HG03439 (cell line): Measurements from ENCODE around the gene CDH26.
"Not testable (repeated sequence)": the region's sequence is repeated elsewhere in the genome, so short reads cannot be mapped to it uniquely, and the experiment has no call there.

Source experiments
- ATAC-seq: cut with Tn5 transposase; IDR thresholded peaks from one replicate; pipeline ENCODE4 v1.9.1; 2021; ENCODE audit warnings: mild to moderate bottlenecking, moderate library complexity; ENCODE audit not compliant: unreplicated experiment

The CDH26 gene

DNA sequence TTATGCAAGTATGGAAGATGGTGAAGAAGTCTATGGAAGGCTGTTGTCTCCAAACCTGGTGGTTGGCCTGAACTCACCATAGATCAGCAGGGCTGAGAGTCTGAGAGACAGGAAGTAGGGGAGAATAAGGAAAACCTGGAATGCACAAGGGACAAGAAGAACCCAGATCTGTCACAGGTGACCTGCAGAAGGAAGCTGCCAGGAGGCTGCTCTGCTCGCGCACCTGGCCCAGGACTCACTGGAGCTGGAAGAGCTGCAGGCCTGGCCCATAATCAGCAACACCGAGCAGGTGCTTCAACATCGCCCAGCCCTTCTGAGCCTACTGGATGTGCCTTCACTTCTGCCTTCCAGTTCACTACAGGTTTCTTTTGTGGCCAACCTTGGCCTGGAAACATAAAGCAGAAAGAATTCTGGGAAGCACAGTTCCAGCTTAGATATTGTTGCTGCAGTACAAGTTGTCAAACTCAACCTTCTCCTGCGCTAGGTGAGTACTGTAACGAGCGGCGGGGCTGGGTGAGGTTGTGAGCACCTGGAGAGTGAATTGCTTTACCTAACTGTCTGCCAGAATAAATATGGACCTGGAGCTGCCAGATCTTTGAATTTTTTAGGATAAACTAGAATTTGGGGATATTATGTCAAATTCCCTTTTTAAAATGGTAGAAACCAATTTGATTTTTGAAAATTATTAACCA is 82.4 kb downstream of the CDH26 start:
- no peak for ATAC-seq

DNA sequence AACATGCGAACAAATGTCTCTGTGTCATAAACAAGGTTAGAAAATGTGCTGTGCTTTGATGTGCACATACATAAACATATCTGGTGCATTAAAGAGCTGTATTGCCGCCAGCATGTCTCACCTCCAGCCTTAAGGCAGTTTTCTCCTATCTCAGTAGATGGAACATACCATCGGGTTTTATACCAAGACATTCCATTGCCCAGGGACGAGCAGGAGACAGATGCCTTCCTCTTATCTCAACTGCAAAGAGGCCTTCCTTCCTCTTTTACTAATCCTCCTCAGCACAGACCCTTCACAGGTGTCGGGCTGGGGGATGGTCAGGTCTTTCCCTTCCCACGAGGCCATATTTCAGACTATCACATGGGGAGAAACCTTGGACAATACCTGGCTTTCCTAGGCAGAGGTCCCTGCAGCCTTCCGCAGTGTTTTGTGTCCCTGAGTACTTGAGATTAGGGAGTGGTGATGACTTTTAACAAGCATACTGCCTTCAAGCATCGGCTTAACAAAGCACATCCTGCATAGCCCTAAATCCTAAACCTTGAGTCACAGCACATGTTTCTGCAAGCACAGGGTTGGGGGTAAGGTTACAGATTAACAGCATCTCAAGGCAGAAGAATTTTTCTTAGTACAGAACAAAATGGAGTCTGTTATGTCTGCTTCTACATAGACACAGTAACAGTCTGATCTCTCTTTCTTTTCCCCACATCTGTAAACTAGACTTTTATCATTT is 83.4 kb downstream of the CDH26 start:
- ATAC-seq, result not testable (repeated sequence)

- ATAC-seq, result no peak
Observed at GRCh38 chr20:60043435-60043834, 85.2 kb downstream of the CDH26 start.

GRCh38 chr20:60046011-60046413 is 87.8 kb downstream of the CDH26 start:
- ATAC-seq, result no peak

GRCh38 chr20:60046436-60046835 is 88.2 kb downstream of the CDH26 start:
- ATAC-seq, result no peak

DNA sequence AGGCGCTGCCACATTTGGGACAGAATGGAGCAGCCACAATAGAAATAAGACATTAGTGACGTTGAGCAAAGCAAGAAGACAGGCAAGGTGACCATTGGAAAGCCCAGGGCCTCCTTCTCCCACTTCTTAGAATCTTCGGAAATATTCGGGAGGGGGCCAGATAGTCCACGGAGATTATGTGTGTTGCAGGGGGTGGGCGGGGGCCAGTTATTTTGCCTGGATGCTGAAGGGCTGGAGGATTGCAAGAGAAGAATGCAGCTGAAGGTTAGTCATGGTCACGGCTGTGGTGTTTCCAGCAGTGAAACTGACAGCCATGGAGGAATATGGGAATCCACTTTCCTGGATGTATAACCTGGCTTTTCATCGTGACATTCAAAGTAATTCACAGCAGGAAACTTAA is 88.6 kb downstream of the CDH26 start:
- no peak for ATAC-seq

DNA sequence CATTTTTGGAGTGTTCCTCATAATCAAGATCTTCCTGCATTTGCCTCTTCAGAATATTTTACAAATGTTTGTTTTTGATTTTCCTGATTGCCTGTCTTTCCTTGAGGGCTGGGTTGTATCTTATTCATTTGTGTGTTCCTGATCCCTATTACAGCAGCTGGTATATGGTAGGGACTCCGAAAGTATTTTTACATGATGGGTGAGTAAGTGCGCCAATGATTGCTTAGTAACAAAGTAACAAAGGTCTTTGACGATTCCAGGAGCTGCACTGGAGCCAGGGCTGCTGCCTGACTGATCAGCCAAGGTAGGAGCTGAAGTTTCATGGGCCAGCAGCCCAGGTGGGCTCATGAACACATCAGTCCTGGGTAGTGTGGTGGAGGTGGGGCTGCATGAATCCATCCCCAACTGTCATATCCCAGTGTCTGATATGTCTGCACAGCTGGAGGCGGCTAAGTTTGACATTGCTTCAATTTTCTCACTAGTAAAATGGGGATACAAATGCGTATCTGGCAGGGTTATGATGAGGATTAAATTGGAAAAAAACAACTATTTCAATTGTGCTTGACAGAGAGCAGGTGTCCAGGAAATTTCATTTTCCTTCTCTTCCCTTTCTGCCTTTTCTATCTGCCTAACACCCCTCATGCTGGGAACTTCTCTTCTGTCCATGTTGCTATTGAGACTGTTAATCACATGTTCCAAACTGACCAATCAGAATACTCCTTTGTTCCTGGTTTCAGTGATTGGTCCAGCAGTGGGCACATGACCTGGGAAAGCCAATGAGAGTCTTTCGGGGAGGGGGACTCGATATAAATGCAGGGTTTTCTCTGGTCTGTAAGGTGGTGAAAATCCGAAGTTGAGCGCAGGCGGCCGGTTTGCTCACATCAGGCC is 90.7 kb downstream of the CDH26 start:
- ATAC-seq, result no peak

DNA sequence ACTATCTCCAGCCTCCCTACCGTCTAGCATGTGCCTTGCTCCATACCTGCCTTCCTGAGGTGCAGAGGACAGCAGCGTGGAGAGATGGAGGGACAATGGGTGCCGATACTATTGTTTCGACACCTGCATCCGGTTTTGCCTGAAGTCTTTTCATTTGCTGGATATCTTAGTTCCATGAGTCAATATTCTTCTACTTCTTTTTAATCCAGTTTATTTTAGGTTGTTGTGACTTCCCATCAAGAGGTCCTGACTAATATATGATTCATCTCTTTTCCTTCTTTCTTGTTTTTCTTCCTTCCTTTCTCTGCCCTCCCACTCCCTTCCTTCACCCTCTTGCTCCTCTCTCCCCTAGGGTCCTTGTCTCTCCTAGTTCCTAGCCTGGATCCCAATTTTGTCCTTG is 91.4 kb downstream of the CDH26 start:
- ATAC-seq, result no peak

- no peak for ATAC-seq
Observed at GRCh38 chr20:60050193-60050947, 92.1 kb downstream of the CDH26 start.

DNA sequence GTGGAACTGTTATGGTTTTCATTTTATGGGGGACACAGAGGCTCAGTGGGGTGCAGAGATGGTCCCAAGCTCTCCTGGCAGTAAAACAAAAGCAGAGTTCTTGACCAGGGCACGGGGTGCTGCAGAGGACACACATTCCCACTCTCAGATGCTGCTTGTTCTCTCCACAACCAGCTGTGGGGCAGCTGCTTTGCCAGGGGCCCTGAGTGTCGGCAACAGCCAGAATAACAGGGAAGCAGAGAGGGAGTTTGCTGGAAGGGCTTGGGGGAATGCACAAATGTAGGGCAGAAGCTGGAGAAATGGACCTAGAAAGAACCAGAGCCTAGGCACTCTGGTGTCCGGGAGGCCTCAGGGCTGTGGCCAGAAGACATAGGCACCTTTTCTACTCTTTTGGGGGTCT is 93.7 kb downstream of the CDH26 start:
- ATAC-seq, result no peak

DNA sequence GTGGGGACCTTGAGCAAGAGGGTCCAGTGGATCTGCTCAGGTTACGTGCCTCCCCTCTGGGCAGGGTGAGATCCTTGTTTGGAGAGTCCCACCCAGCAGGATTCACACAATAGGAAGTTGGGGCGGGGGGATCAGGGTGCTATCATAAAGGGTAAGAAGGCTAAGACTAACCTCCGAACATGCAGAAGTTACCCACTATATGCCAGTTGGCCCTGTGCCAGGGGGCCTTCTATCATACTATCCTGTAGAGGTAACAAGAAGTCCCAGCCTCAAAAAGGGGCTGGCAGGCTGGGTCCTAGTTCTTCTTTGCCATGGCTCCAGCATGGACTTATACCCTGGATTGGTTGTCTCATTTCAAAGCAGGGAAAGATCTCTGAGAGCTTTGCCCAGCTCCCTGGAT is 94.1 kb downstream of the CDH26 start:
- no peak for ATAC-seq

GRCh38 chr20:60053125-60053817 is 95.0 kb downstream of the CDH26 start:
- no peak for ATAC-seq

DNA sequence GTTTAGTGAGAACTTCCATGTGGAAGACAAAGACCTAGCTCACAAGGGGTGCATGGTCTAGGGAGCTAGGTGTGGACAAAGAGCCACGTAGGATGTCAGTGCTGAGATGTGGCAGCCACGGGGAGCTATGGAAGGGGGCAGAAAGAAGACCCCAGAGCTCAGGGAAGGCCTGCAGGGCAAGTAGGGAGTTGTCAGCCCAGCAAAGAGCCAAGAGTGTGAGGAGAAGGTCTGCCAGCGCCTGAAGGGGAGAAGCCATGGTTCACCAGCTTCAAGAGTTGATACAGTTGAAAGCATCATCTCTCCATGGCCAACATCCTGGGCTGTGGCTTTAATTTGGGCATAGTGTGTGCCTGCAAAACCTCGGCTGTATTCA is 95.6 kb downstream of the CDH26 start:
- ATAC-seq, result no peak

DNA sequence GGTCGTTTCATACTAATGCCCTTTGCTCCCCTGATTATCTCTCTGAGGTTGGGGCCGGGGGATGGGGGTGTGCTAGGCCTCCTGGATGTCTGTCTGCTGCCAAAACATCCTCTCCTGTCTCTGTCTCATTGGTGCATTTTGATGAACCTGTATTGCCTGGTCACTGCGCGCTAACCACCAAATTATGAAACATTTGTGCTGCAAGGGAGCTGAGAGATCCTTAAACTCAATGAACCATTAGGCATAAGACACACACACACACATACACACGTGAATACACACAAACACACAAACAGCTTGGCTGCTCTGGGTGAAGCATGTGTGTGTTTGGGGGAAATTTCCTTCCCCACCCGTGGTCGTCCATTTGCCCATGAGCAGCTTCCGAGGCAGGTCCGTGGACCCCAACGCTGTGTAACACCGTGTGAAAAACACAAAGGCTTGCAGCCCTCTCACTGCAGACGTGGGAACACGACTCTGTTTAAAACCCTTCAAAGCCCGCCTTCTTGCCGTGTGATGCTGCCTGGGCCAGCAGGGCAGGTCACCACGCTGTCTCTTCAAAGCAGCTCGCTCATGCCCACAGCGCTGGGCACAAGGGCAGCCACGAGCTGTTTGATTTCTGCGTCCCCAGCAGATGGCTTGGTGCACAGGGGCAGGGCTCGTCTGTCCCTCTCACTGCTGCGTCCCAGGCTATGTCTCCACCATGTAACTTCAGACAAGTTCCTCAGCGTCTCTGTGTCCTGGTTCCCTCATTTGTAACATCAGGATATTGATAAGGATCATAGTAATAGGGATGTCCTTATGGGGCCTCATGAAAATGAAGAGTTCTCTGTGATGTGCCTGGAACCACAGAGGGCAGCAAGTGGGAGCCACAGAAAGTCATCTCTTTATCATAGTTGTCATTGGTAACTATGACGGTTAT is 96.8 kb downstream of the CDH26 start:
- no peak for ATAC-seq

DNA sequence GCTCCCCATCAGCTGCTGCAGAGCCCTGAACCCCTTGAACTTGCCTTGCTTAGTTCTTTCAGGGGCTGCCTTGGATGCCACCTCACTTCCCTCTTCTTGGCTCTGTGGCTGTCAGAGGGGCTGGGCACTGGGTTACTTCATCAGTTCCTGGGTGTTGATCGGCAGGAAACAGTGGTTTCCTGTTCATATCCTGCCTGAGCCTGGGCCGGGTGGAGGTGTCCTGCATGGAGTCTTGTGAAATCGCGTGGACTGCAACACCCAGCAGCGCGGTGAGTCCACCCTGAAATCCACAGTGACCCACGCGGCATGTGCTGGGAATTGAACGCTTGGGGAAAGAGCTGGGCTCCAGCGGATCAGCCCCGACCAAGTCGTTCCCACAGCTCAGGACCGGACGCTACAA is 97.5 kb downstream of the CDH26 start:
- no peak for ATAC-seq

DNA sequence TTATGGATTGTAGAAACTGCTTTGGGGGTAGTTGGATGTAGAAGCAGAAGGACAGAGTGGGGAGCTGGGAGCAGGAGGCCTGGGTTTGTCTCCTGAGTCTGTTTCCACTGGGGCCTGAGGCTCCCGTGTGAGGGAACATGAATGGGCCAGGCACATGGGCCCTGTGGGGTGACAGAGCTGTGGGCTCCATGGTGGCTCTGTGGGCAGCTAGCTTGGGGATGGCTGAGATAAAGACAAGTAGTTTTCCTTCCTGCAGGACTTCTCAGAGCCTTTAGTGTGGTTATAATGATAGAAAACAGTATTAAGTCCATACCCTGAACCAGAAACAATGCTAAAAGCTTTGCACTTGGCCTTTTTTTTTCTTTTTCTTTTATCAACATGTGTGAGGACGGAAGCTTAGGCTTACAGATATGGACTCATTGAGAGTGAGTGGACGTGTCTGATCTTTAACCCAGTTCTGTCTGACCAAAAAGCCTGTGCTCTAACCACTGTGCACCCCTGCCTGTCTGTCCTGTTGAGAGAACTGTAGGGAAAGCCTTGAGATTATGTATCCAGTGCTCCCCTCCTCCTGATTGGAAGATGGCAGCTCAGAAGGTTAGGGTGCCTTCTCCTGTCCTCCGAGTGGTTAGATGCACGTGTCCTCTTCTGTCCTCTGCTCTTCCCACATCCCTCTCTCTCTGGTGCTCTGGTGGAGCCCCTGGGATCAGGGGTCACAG is 98.3 kb downstream of the CDH26 start:
- ATAC-seq, result no peak

GRCh38 chr20:60057123-60057865 is 99.1 kb downstream of the CDH26 start:
- ATAC-seq, result peak; percentile 56
